Measurements from ENCODE around the gene CD8B2. TPM values are rescaled to one million over a fixed set of nuclear protein-coding genes. Genes with fewer than 3 reads are reported as not detected.
A peak's percentile ranks its signal among the peaks of the same experiment; 100 is the strongest.
"Not testable (repeated sequence)": the region's sequence is repeated elsewhere in the genome, so short reads cannot be mapped to it uniquely, and the experiment has no call there.

Gene CD8B2
- polyA plus RNA-seq, 1 of the 3 experiments (the other 2 are of a cell fraction): not detected

- 5% methylated on average over 3 of the region's 4 CpGs for WGBS (ENCODE audit: low lambda C conversion rate)
- H3F3A ChIP-seq (replicated peaks; ENCODE audit: insufficient read depth); H3K9ac ChIP-seq; POLR2A ChIA-PET; H4K20me1 ChIP-seq (ENCODE audit: insufficient read depth); H3K27me3 ChIP-seq (ENCODE audit: insufficient read depth); H3K27ac ChIP-seq (ENCODE audit: low read depth in 2 of 2, low read length in 1 of 2); H3K9me3 ChIP-seq; H3K79me2 ChIP-seq (ENCODE audit: insufficient read depth); H3K9me2 ChIP-seq; H2AFZ ChIP-seq (ENCODE audit: low read depth); H3K36me3 ChIP-seq (replicated peaks in 1 of 2; ENCODE audit: control insufficient read depth in 1 of 2, insufficient read depth in 2 of 2, low read length in 1 of 2); H3K4me1 ChIP-seq (ENCODE audit: control insufficient read depth in 1 of 2, insufficient read depth in 2 of 2, low read depth in 1 of 2, low read length in 1 of 2); CTCF ChIA-PET; H3K4me3 ChIP-seq (ENCODE audit: low read depth in 2 of 2, low read length in 1 of 2); H3K4me2 ChIP-seq; DNase-seq: not testable (repeated sequence)
- peak; percentile 52 for TF ChIP-seq CTCF (IDR thresholded peaks at IDR 0.05)
Observed at GRCh38 chr2:106470658-106471057, 16.5 kb upstream of the CD8B2 start.

- H3K4me2 ChIP-seq; H3K9me2 ChIP-seq; H3K9ac ChIP-seq; H3F3A ChIP-seq (replicated peaks; ENCODE audit: insufficient read depth); H3K9me3 ChIP-seq; DNase-seq; POLR2A ChIA-PET; H3K4me1 ChIP-seq (ENCODE audit: control insufficient read depth in 1 of 2, insufficient read depth in 2 of 2, low read depth in 1 of 2, low read length in 1 of 2); H3K4me3 ChIP-seq (ENCODE audit: low read depth in 2 of 2, low read length in 1 of 2); H3K27me3 ChIP-seq (ENCODE audit: insufficient read depth); H3K79me2 ChIP-seq (ENCODE audit: insufficient read depth); H3K27ac ChIP-seq (ENCODE audit: low read depth in 2 of 2, low read length in 1 of 2); CTCF ChIA-PET; H4K20me1 ChIP-seq (ENCODE audit: insufficient read depth); H3K36me3 ChIP-seq (replicated peaks in 1 of 2; ENCODE audit: control insufficient read depth in 1 of 2, insufficient read depth in 2 of 2, low read length in 1 of 2); H2AFZ ChIP-seq (ENCODE audit: low read depth): not testable (repeated sequence)
- 43% methylated on average over 1 of the region's 4 CpGs for WGBS (ENCODE audit: low lambda C conversion rate)
Observed at GRCh38 chr2:106477647-106478046, 9.5 kb upstream of the CD8B2 start.

GRCh38 chr2:106479563-106479962 is 7.6 kb upstream of the CD8B2 start:
- 0% methylated on average over 1 of the region's 1 CpG for WGBS (ENCODE audit: low lambda C conversion rate)
- H3K9me3 ChIP-seq; H3F3A ChIP-seq (replicated peaks; ENCODE audit: insufficient read depth); H3K27me3 ChIP-seq (ENCODE audit: insufficient read depth); POLR2A ChIA-PET; H3K4me3 ChIP-seq (ENCODE audit: low read depth in 2 of 2, low read length in 1 of 2); H3K4me2 ChIP-seq; H3K4me1 ChIP-seq (ENCODE audit: control insufficient read depth in 1 of 2, insufficient read depth in 2 of 2, low read depth in 1 of 2, low read length in 1 of 2); H3K9ac ChIP-seq; DNase-seq; H3K36me3 ChIP-seq (replicated peaks in 1 of 2; ENCODE audit: control insufficient read depth in 1 of 2, insufficient read depth in 2 of 2, low read length in 1 of 2); H3K79me2 ChIP-seq (ENCODE audit: insufficient read depth); H3K27ac ChIP-seq (ENCODE audit: low read depth in 2 of 2, low read length in 1 of 2); CTCF ChIA-PET; H2AFZ ChIP-seq (ENCODE audit: low read depth); H3K9me2 ChIP-seq; H4K20me1 ChIP-seq (ENCODE audit: insufficient read depth): not testable (repeated sequence)

GRCh38 chr2:106487386-106488191 is 425 bp downstream of the CD8B2 start:
- H3K4me2 ChIP-seq; CTCF ChIA-PET; H3K4me1 ChIP-seq (ENCODE audit: control insufficient read depth in 1 of 2, insufficient read depth in 2 of 2, low read depth in 1 of 2, low read length in 1 of 2); H4K20me1 ChIP-seq (ENCODE audit: insufficient read depth); H2AFZ ChIP-seq (ENCODE audit: low read depth); H3K79me2 ChIP-seq (ENCODE audit: insufficient read depth); H3K4me3 ChIP-seq (ENCODE audit: low read depth in 2 of 2, low read length in 1 of 2); H3K9me2 ChIP-seq; H3K36me3 ChIP-seq (replicated peaks in 1 of 2; ENCODE audit: control insufficient read depth in 1 of 2, insufficient read depth in 2 of 2, low read length in 1 of 2); POLR2A ChIA-PET; H3K9me3 ChIP-seq; DNase-seq; H3F3A ChIP-seq (replicated peaks; ENCODE audit: insufficient read depth); H3K9ac ChIP-seq; H3K27ac ChIP-seq (ENCODE audit: low read depth in 2 of 2, low read length in 1 of 2); H3K27me3 ChIP-seq (ENCODE audit: insufficient read depth): not testable (repeated sequence)
- WGBS (ENCODE audit: low lambda C conversion rate): 78% methylated on average over 12 of the region's 44 CpGs

- H3K4me2 ChIP-seq; H2AFZ ChIP-seq (ENCODE audit: low read depth); H3K79me2 ChIP-seq (ENCODE audit: insufficient read depth); CTCF ChIA-PET; H3K27ac ChIP-seq (ENCODE audit: low read depth in 2 of 2, low read length in 1 of 2); H4K20me1 ChIP-seq (ENCODE audit: insufficient read depth); H3K36me3 ChIP-seq (replicated peaks in 1 of 2; ENCODE audit: control insufficient read depth in 1 of 2, insufficient read depth in 2 of 2, low read length in 1 of 2); H3K9me3 ChIP-seq; H3K4me1 ChIP-seq (ENCODE audit: control insufficient read depth in 1 of 2, insufficient read depth in 2 of 2, low read depth in 1 of 2, low read length in 1 of 2); DNase-seq; H3K27me3 ChIP-seq (ENCODE audit: insufficient read depth); POLR2A ChIA-PET; H3K9ac ChIP-seq; H3K4me3 ChIP-seq (ENCODE audit: low read depth in 2 of 2, low read length in 1 of 2); H3F3A ChIP-seq (replicated peaks; ENCODE audit: insufficient read depth); H3K9me2 ChIP-seq: not testable (repeated sequence)
- WGBS (ENCODE audit: low lambda C conversion rate): 27% methylated on average over 5 of the region's 6 CpGs
Observed at GRCh38 chr2:106489701-106490100, 2.5 kb downstream of the CD8B2 start.

GRCh38 chr2:106492399-106492798 is 5.2 kb downstream of the CD8B2 start:
- H3K4me1 ChIP-seq (ENCODE audit: control insufficient read depth in 1 of 2, insufficient read depth in 2 of 2, low read depth in 1 of 2, low read length in 1 of 2); H3K27ac ChIP-seq (ENCODE audit: low read depth in 2 of 2, low read length in 1 of 2); POLR2A ChIA-PET; H3K36me3 ChIP-seq (replicated peaks in 1 of 2; ENCODE audit: control insufficient read depth in 1 of 2, insufficient read depth in 2 of 2, low read length in 1 of 2); H3K79me2 ChIP-seq (ENCODE audit: insufficient read depth); H2AFZ ChIP-seq (ENCODE audit: low read depth); CTCF ChIA-PET; H3K9me3 ChIP-seq; H3K4me2 ChIP-seq; DNase-seq; H3K9me2 ChIP-seq; H4K20me1 ChIP-seq (ENCODE audit: insufficient read depth); H3F3A ChIP-seq (replicated peaks; ENCODE audit: insufficient read depth); H3K4me3 ChIP-seq (ENCODE audit: low read depth in 2 of 2, low read length in 1 of 2); H3K27me3 ChIP-seq (ENCODE audit: insufficient read depth); H3K9ac ChIP-seq: not testable (repeated sequence)
- WGBS (ENCODE audit: low lambda C conversion rate): 42% methylated on average over 4 of the region's 6 CpGs

All from SK-N-SH (cell line).